ENCODE data around the gene ANKRD13B. TPM values are rescaled to one million over a fixed set of nuclear protein-coding genes. Genes with fewer than 3 reads are reported as not detected.
"Not testable (repeated sequence)": the region's sequence is repeated elsewhere in the genome, so short reads cannot be mapped to it uniquely, and the experiment has no call there.

Gene ANKRD13B
- total RNA-seq, 1 experiment from 2014 or later = 17.9 TPM

GRCh38 chr17:29549177-29549923 is 43.6 kb upstream of the ANKRD13B start:
- DNase-seq (ENCODE audit: unreplicated experiment) = no peak
- intact Hi-C loops (cut with micrococcal nuclease) = no loop called here
- Mint-ChIP-seq H3K27ac (ENCODE audit: low read depth, unreplicated experiment) (no peak overlapping the region), H3K27me3 (ENCODE audit: insufficient read depth, unreplicated experiment) (no peaks in the 10 kb centered on the region), H3K9me3 (ENCODE audit: unreplicated experiment) (no peaks in the 10 kb centered on the region), H3K4me1 (ENCODE audit: insufficient read depth, unreplicated experiment) (peaks cover 6% of the 10 kb centered on the region), H3K36me3 (ENCODE audit: insufficient read depth, unreplicated experiment) (peaks cover 39% of the 10 kb centered on the region), H3K4me3 (ENCODE audit: unreplicated experiment) (no peak overlapping the region)
- BruUV-seq (replicated peaks) = no TSS peak
- ChIA-PET POLR2A (interaction anchor here (0.7 kb wide), 1 partner anchor 18 kb away, joined by 4 read pairs; the partner anchor contains the start of gene ABHD15), CTCF (interaction anchor here (0.5 to 0.7 kb wide), 4 partner anchors 14 to 544 kb away, joined by 3 read pairs; no protein-coding TSS in a partner anchor)
- no peak for TF ChIP-seq CTCF (IDR thresholded peaks at IDR 0.05; ENCODE audit: unreplicated experiment)

- no peak overlapping the region for H3K27ac Mint-ChIP-seq (ENCODE audit: low read depth, unreplicated experiment)
- POLR2A ChIA-PET = interaction anchor here (5.1 kb wide), 1 partner anchor 11 kb away, joined by 23 read pairs; the partner anchor contains the start of genes ABHD15 and TP53I13
- no peaks in the 10 kb centered on the region for H3K4me1 Mint-ChIP-seq (ENCODE audit: insufficient read depth, unreplicated experiment)
Observed at GRCh38 chr17:29555840-29556239, 37.1 kb upstream of the ANKRD13B start.

GRCh38 chr17:29557085-29557738 is 35.7 kb upstream of the ANKRD13B start:
- H3K36me3 Mint-ChIP-seq (ENCODE audit: insufficient read depth, unreplicated experiment) = peaks cover 7% of the 10 kb centered on the region
- TF ChIP-seq CTCF (IDR thresholded peaks at IDR 0.05; ENCODE audit: unreplicated experiment) = no peak
- intact Hi-C loops (cut with micrococcal nuclease) = no loop called here
- no peak for DNase-seq (ENCODE audit: unreplicated experiment)
- H3K4me3 Mint-ChIP-seq (ENCODE audit: unreplicated experiment) = no peak overlapping the region
- BruUV-seq (replicated peaks) = no TSS peak
- ChIA-PET CTCF (interaction anchor here (0.7 to 1.5 kb wide), 3 partner anchors 8 to 60 kb away, joined by 3 read pairs; no protein-coding TSS in a partner anchor), POLR2A (interaction anchor here (5.1 kb wide), 1 partner anchor 10 kb away, joined by 23 read pairs; the partner anchor contains the start of genes ABHD15 and TP53I13)
- no peaks in the 10 kb centered on the region for H3K27me3 Mint-ChIP-seq (ENCODE audit: insufficient read depth, unreplicated experiment)
- H3K9me3 Mint-ChIP-seq (ENCODE audit: unreplicated experiment) = no peaks in the 10 kb centered on the region
- no peaks in the 10 kb centered on the region for H3K4me1 Mint-ChIP-seq (ENCODE audit: insufficient read depth, unreplicated experiment)
- H3K27ac Mint-ChIP-seq (ENCODE audit: low read depth, unreplicated experiment) = no peak overlapping the region

More at GRCh38 chr17:29555840-29556239, 37.1 kb upstream of the ANKRD13B start:
- no TSS peak for BruUV-seq (replicated peaks)
- Mint-ChIP-seq H3K36me3 (ENCODE audit: insufficient read depth, unreplicated experiment) (peaks cover 14% of the 10 kb centered on the region), H3K9me3 (ENCODE audit: unreplicated experiment) (no peaks in the 10 kb centered on the region), H3K4me3 (ENCODE audit: unreplicated experiment) (no peak overlapping the region), H3K27me3 (ENCODE audit: insufficient read depth, unreplicated experiment) (no peaks in the 10 kb centered on the region)
- no peak for TF ChIP-seq CTCF (IDR thresholded peaks at IDR 0.05; ENCODE audit: unreplicated experiment)
- intact Hi-C loops (cut with micrococcal nuclease) = no loop called here
- DNase-seq (ENCODE audit: unreplicated experiment) = no peak
- CTCF ChIA-PET = interaction anchor here (1.5 kb wide), 1 partner anchor 62 kb away, joined by 3 read pairs; no protein-coding TSS in a partner anchor

GRCh38 chr17:29557739-29558116 is 35.2 kb upstream of the ANKRD13B start:
- H3K9me3 Mint-ChIP-seq (ENCODE audit: unreplicated experiment) = no peaks in the 10 kb centered on the region
- no TSS peak for BruUV-seq (replicated peaks)
- intact Hi-C loops (cut with micrococcal nuclease) = no loop called here
- H3K27ac Mint-ChIP-seq (ENCODE audit: low read depth, unreplicated experiment) = no peak overlapping the region
- no peak for DNase-seq (ENCODE audit: unreplicated experiment)
- no peak overlapping the region for H3K4me3 Mint-ChIP-seq (ENCODE audit: unreplicated experiment)
- peaks cover 2% of the 10 kb centered on the region for H3K36me3 Mint-ChIP-seq (ENCODE audit: insufficient read depth, unreplicated experiment)
- no peak for TF ChIP-seq CTCF (IDR thresholded peaks at IDR 0.05; ENCODE audit: unreplicated experiment)
- ChIA-PET CTCF (no interaction called here), POLR2A (interaction anchor here (5.1 kb wide), 1 partner anchor 9 kb away, joined by 23 read pairs; the partner anchor contains the start of genes ABHD15 and TP53I13)
- no peaks in the 10 kb centered on the region for H3K27me3 Mint-ChIP-seq (ENCODE audit: insufficient read depth, unreplicated experiment)
- H3K4me1 Mint-ChIP-seq (ENCODE audit: insufficient read depth, unreplicated experiment) = no peaks in the 10 kb centered on the region

GRCh38 chr17:29558139-29558538 is 34.8 kb upstream of the ANKRD13B start:
- intact Hi-C loops (cut with micrococcal nuclease); H3K36me3 Mint-ChIP-seq (ENCODE audit: insufficient read depth, unreplicated experiment); H3K4me1 Mint-ChIP-seq (ENCODE audit: insufficient read depth, unreplicated experiment); H3K27me3 Mint-ChIP-seq (ENCODE audit: insufficient read depth, unreplicated experiment); H3K9me3 Mint-ChIP-seq (ENCODE audit: unreplicated experiment); DNase-seq (ENCODE audit: unreplicated experiment); CTCF ChIA-PET; POLR2A ChIA-PET; H3K27ac Mint-ChIP-seq (ENCODE audit: low read depth, unreplicated experiment); H3K4me3 Mint-ChIP-seq (ENCODE audit: unreplicated experiment); BruUV-seq (replicated peaks): not testable (repeated sequence)

Measured in MCF 10A (cell line).